Fibroblast of the aortic adventitia (primary cell): ENCODE results near the gene AOPEP. TPM values are rescaled to one million over a fixed set of nuclear protein-coding genes. Genes with fewer than 3 reads are reported as not detected.
A peak's percentile ranks its signal among the peaks of the same experiment; 100 is the strongest.

Experiments
- DNase-seq: peaks from one replicate; pipeline ENCODE4 v3.0.0-alpha.2; 2010; ENCODE audit warnings: low read depth
- H3K4me3 ChIP-seq: 2 replicates; pipeline ENCODE4 v1.5.1; 2011; ENCODE audit warnings: low read depth, mild to moderate bottlenecking, control low read depth, low read length, moderate library complexity
- CTCF ChIP-seq: IDR thresholded peaks from 2 replicates; pipeline ENCODE4 v1.5.1; 2011; ENCODE audit warnings: mild to moderate bottlenecking, low read length, control low read depth, inconsistent platforms; ENCODE audit not compliant: insufficient read depth
- total RNA-seq: library from RNA; depleted of rRNA; stranded (reverse); fragments of >200 nt; gene quantifications from 2 replicates; pipeline ENCODE4 v1.2.3, GENCODE V29; 2012; ENCODE audit warnings: low replicate concordance

The AOPEP gene
- total RNA-seq, 1 donor = 39.7 TPM

- H3K4me3 ChIP-seq = no peak overlapping the region
- no peak for TF ChIP-seq CTCF
- no peak for DNase-seq
These were observed 344.1 kb downstream of the AOPEP start for GRCh38 chr9:95070549-95071021.

DNA sequence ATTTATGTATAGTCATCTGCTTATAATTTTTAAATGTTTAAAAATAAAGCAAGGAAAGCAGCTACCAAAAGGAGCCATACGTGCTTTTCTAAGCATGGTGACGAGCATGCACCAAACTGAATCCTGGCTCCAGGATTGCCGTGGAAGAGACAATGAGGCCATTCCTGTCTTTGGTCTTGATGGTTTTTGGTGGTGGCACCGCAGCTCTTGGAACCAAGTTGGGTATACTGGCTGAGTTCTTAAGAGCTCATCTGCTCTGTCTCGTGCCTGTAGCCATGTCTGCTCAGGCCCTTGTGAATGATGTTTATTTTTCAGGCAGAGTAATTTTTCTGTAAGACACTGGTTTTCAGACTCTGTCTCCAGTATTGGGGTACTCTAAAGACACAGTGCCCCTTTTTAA is 345.0 kb downstream of the AOPEP start:
- H3K4me3 ChIP-seq = no peak overlapping the region
- no peak for DNase-seq
- TF ChIP-seq CTCF = no peak

DNA sequence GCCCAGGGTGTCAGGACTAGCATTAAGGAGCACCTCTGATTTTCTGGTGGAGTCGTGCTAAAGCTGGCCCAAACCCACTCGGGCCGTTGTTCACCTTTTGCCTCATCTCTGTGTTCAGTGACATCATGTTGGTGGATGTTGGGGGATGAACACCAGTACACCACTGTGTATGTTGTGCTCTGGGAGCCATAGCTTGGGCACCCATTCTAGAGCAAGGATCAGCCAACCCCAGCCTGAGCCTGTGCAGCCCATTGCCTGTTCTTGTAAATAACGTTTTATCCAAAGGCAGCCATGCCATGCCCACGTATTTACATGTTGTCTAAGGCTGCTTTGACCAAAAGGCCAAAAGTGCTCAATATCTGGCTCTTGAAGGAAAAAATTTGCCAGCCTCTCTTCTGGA is 345.4 kb downstream of the AOPEP start:
- no peak overlapping the region for H3K4me3 ChIP-seq
- DNase-seq = no peak
- no peak for TF ChIP-seq CTCF

- TF ChIP-seq CTCF = peak; percentile 26
- no peak for DNase-seq
- no peak overlapping the region for H3K4me3 ChIP-seq
These were observed 346.6 kb downstream of the AOPEP start for GRCh38 chr9:95073042-95073607.

GRCh38 chr9:95073918-95074317 is 347.4 kb downstream of the AOPEP start:
- DNase-seq = no peak
- H3K4me3 ChIP-seq = no peak overlapping the region
- no peak for TF ChIP-seq CTCF

- no peak for DNase-seq
- no peak for TF ChIP-seq CTCF
- H3K4me3 ChIP-seq = no peak overlapping the region
These were observed 348.1 kb downstream of the AOPEP start for GRCh38 chr9:95074632-95075031.

GRCh38 chr9:95075700-95076099 is 349.2 kb downstream of the AOPEP start:
- H3K4me3 ChIP-seq = no peak overlapping the region
- DNase-seq = no peak
- no peak for TF ChIP-seq CTCF
